ENCODE measurements around the gene FAM219A. TPM values are rescaled to one million over a fixed set of nuclear protein-coding genes. Genes with fewer than 3 reads are reported as not detected.

FAM219A gene
- total RNA-seq, 2 donors from 2014 or later, result 19.2 to 20.2 TPM

DNA sequence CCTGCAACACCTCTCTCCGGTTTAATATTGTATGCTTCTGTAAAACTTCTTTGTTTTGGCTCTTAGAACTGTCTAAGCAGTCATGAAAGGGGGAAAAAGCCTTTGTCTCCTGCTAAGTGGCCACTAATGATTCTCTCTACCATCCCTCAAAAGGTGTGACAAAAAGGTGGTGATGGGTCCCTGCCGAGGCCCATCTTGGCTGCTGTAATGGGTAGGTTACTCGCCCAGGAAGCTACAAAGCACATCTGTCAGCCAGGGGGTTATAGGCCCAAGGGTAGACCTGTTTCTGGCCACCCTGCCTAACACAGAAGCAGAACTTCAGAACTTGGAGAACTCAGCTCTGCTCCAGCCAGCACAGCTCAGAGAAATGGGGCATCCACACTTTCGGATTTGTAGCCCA lies 1.6 kb downstream of the FAM219A start:
- Histone ChIP-seq H3K27ac (peak overlapping the region; percentile 30 to 60), H3K4me3 (peak overlapping the region; percentile 81), H3K27me3 (replicated peaks; ENCODE audit: insufficient read depth) (no peaks in the 10 kb centered on the region), H3K36me3 (no peaks in the 10 kb centered on the region), H3K9me3 (no peaks in the 10 kb centered on the region), H3K4me1 (ENCODE audit: control insufficient read depth in 1 of 2, low read depth in 2 of 2) (peaks cover 10 to 22% of the 10 kb centered on the region in 2 donors)
- ATAC-seq (ENCODE audit: insufficient number of reproducible peaks, low FRiP score, low read depth) (no peak), DNase-seq (ENCODE audit: low spot score) (no peak)
- TF ChIP-seq, protein P1, sequence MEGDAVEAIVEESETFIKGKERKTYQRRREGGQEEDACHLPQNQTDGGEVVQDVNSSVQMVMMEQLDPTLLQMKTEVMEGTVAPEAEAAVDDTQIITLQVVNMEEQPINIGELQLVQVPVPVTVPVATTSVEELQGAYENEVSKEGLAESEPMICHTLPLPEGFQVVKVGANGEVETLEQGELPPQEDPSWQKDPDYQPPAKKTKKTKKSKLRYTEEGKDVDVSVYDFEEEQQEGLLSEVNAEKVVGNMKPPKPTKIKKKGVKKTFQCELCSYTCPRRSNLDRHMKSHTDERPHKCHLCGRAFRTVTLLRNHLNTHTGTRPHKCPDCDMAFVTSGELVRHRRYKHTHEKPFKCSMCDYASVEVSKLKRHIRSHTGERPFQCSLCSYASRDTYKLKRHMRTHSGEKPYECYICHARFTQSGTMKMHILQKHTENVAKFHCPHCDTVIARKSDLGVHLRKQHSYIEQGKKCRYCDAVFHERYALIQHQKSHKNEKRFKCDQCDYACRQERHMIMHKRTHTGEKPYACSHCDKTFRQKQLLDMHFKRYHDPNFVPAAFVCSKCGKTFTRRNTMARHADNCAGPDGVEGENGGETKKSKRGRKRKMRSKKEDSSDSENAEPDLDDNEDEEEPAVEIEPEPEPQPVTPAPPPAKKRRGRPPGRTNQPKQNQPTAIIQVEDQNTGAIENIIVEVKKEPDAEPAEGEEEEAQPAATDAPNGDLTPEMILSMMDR (IDR thresholded peaks at IDR 0.05), result no peak

DNA sequence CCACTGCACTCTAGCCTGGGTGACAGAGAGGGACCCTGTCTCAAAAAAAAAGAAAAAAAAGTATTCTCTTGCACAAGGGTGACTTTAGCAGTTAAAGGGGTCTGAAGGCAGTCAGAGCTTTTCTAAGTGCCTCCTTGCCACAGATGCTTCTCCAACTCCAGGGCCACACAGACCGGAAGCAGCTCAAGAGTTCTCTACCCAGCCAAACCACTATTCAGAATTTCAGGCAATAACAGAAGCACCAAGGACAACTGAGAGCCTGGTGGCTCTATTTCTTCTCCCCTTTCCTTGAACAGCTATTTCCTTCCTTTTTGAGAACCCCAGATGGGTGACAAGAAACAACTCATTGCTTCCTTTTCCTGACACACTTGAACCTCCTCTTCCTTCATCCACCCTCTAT lies 2.2 kb downstream of the FAM219A start:
- H3K27ac ChIP-seq, result peak overlapping the region in 1 of 2 donors; percentile 30
- no peak for ATAC-seq (ENCODE audit: insufficient number of reproducible peaks, low FRiP score, low read depth)
- no peaks in the 10 kb centered on the region for H3K36me3 ChIP-seq
- H3K9me3 ChIP-seq, result no peaks in the 10 kb centered on the region
- H3K27me3 ChIP-seq (replicated peaks; ENCODE audit: insufficient read depth), result no peaks in the 10 kb centered on the region
- no peak overlapping the region for H3K4me3 ChIP-seq
- TF ChIP-seq, protein P1 (IDR thresholded peaks at IDR 0.05), result no peak
- peaks cover 10 to 27% of the 10 kb centered on the region in 2 donors for H3K4me1 ChIP-seq (ENCODE audit: control insufficient read depth in 1 of 2, low read depth in 2 of 2)
- no peak for DNase-seq (ENCODE audit: low spot score)

DNA sequence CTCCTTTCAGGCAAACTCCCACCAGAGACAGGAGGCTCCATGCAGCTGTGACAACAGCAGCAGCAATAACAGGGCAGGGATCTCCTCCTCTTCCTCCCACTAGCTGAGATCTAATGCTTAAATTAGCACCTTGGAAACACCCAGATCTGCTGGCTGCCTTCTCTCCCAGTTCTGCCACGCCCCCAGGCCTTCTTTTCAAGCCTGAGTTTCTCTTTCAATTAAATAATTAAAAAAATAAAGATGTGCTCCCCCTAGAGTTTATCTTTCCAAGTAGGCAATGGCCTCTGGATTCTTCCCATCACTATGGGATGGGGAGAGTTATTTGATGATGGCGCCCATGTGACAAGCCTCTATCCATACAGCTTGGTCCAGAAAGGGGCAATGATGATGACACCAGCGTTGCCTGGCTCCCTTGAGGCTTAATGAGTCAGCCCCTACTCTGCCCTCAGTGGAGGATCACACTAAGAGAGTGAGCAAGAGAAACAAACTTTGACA lies 3.8 kb downstream of the FAM219A start:
- H3K4me1 ChIP-seq (ENCODE audit: control insufficient read depth in 1 of 2, low read depth in 2 of 2), result peaks cover 10 to 30% of the 10 kb centered on the region in 2 donors

DNA sequence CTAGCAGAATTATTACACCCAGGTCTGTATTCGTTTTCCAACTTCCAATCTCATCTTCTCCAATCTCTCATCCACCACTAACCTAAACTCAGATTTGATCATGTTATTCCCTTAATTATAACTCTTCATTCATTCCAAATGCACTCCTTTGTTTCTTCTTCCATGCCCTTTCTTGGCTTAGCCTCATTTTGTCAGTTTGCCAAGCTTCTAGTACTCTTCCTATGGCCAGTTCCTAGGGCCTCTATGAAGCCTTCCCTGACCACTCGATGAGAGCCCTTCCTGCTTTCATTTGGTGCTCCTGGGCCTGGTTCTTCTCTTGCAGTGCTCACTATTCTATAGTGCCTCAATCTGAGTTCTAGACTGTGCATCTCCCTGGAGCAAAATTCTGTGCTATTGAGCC lies 5.8 kb downstream of the FAM219A start:
- no peak for DNase-seq (ENCODE audit: low spot score)
- Histone ChIP-seq H3K4me1 (ENCODE audit: control insufficient read depth in 1 of 2, low read depth in 2 of 2) (peaks cover 10 to 30% of the 10 kb centered on the region in 2 donors), H3K27me3 (replicated peaks; ENCODE audit: insufficient read depth) (no peaks in the 10 kb centered on the region), H3K36me3 (no peaks in the 10 kb centered on the region), H3K27ac (no peak overlapping the region), H3K4me3 (no peak overlapping the region), H3K9me3 (no peaks in the 10 kb centered on the region)
- TF ChIP-seq, protein P1 (IDR thresholded peaks at IDR 0.05), result no peak
- no peak for ATAC-seq (ENCODE audit: insufficient number of reproducible peaks, low FRiP score, low read depth)

More for the DNA sequence above, 3.8 kb downstream of the FAM219A start:
- no peaks in the 10 kb centered on the region for H3K27me3 ChIP-seq (replicated peaks; ENCODE audit: insufficient read depth)
- H3K27ac ChIP-seq, result no peak overlapping the region
- no peak overlapping the region for H3K4me3 ChIP-seq
- no peak for ATAC-seq (ENCODE audit: insufficient number of reproducible peaks, low FRiP score, low read depth)
- DNase-seq (ENCODE audit: low spot score), result no peak
- no peaks in the 10 kb centered on the region for H3K36me3 ChIP-seq
- TF ChIP-seq, protein P1 (IDR thresholded peaks at IDR 0.05), result no peak
- no peaks in the 10 kb centered on the region for H3K9me3 ChIP-seq

DNA sequence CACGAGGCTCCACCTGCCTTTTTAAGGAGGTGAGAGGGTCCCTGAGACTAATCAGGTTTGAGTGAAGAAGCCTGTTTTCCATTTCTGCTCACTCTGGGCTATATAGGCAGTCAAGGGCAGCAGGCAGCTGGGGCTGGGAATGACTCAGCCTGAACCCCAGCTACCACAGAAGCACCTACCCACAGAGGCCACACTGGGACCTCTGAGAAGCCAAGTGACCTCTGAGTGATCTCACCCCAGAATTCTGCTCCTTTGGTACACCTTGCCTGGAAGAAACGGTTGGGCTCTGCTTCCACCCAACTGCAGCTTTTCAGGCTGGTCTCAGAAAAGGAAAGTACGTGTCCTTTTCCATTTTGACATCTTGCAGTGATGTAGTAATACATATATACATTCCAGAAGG lies 6.8 kb downstream of the FAM219A start:
- H3K4me3 ChIP-seq, result no peak overlapping the region
- ATAC-seq (ENCODE audit: insufficient number of reproducible peaks, low FRiP score, low read depth), result no peak
- no peaks in the 10 kb centered on the region for H3K27me3 ChIP-seq (replicated peaks; ENCODE audit: insufficient read depth)
- no peak for DNase-seq (ENCODE audit: low spot score)
- TF ChIP-seq, protein P1 (IDR thresholded peaks at IDR 0.05), result no peak
- H3K27ac ChIP-seq, result no peak overlapping the region
- H3K9me3 ChIP-seq, result no peaks in the 10 kb centered on the region
- peaks cover 6 to 23% of the 10 kb centered on the region in 2 donors for H3K4me1 ChIP-seq (ENCODE audit: control insufficient read depth in 1 of 2, low read depth in 2 of 2)
- no peaks in the 10 kb centered on the region for H3K36me3 ChIP-seq
